Left cardiac atrium (tissue), 4 donors: ENCODE measurements around the gene C1orf52. TPM values are rescaled to one million over a fixed set of nuclear protein-coding genes. Genes with fewer than 3 reads are reported as not detected.

ENCODE experiments used
- ATAC-seq, 2 donors: fragments of 200-7000 bp; cut with Tn5 transposase; one replicate each; pipeline ENCODE4 v1.9.1; 2020; ENCODE audit warnings: mild to moderate bottlenecking in 2 of 2, moderate library complexity in 2 of 2
- DNase-seq: peaks from one replicate; pipeline ENCODE4 v3.0.0-alpha.2; 2020
- intact Hi-C, 2 donors: fragments of 100-400 bp; cut with DNase I; formaldehyde crosslinking; loops; one replicate each; pipeline versions ENCODE4 v1.14.1 to v1.15.1; 2022 to 2023
- long read RNA-seq: library from polyadenylated mRNA; unstranded; transcript quantifications from one replicate; pipeline ENCODE4 v2.0.0, GENCODE V29; 2021
- total RNA-seq, 2 donors: library from RNA; stranded (reverse); fragmentation: NEBNext Ultra II Directional; extraction: Animal tissue kit (Norgen Biotek cat#: 25700); gene quantifications; one replicate each; pipeline ENCODE4 v1.2.1, GENCODE V29; 2021
- donor health status: DM: no; HTN: yes; CAD: no.
- donor health status: DM: no; HTN: yes; CAD: no; lungs with severe emphysema.
- donor health status: DM: yes; HTN: yes; CAD: no.
- donor health status: Dilated cardiomyopathy.

The C1orf52 gene
- total RNA-seq: 10 to 100 TPM; 15.6 to 17.6 TPM
- long read RNA-seq, transcript C1orf52-203 (3 exons, 1,219 nt): major isoform, 14 of 21 reads
- long read RNA-seq, transcript C1orf52-201 (4 exons, 3,391 nt): minor isoform, 7 of 21 reads
- long read RNA-seq, partial matches to known transcripts: 0 of 21 reads
- long read RNA-seq, other reads (novel, unspliced or antisense): 0 of 21 reads

DNA sequence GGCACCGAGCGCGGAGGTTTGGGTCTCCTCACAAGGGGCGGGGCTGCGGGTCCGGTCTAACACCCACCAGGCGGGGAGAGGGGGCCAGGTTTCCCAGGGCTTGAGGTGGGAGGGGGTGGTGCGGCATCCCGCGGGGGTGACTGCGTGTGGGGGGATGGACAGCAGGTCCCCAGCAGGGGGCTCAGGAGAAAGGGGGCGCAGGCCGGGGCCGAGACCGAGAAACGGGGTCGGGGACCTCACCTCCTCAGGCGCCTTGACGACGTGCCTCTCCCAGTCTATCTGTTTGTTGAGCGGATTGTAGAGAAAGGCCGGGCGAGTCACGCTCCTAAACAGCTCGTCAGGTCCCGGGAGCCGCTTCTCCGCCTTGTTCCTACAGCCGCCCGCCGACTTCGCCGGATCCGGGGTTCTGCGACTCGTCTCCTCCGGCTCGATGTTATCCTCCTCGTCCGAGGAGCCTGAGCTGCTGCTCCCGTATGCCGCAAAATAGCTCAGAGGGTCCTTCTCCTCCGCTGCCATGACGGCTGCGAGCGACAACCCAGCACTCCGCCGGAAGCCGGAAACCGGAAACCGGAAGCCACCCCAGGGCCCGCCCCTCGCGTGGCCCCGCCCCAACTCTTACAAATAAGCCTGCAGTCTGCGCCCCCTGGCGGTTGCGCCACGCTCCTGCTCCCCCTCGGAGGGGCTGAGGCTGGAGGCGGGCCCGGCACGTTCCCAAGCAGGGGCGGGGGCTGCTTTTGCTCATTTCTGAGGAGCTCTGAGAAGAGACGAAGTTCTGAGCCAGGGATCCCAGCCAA lies at the start of gene C1orf52:
C1orf52 (minus strand) TSS at position 545 of the 794 bp plus-strand sequence; CDS start at position 516, 29 bp downstream.
- intact Hi-C loops: loop anchor here (2.0 to 10.0 kb wide), 4 partner anchors 152 to 315 kb away; a partner anchor contains a TSS
- ATAC-seq (peak; percentile 98 to 99), DNase-seq (peak; percentile 97)

DNA sequence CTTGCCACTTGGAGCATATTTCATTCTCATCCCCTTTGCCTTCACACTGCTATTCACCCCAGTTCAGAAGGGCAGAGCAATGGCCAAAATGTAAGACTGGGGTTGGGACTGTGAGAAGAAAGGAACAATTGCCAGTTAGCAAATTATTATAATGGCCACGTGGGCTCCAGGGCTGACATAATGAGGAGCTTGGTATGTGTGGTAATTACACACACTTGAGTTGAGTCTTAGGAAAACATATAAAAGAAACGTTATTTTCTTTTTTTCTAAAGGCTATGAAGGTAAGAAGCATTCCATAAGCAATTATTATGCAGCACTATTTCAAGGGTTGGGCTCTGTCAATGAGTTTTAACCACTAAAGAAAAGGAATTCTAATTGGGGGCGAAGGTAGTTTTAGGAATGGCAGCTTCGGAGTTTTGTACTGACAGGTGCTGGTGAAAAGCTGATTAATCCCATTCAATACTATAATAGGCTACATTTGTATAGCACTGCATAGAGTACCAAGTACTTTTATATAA lies 49.4 kb upstream of the C1orf52 start:
- no peak for DNase-seq
- intact Hi-C loops: loop anchor here (1.0 to 10.0 kb wide), 8 partner anchors 90 to 706 kb away; partner anchors contain the start of gene CCN1 (in 2 of the 2)
- no peak for ATAC-seq

DNA sequence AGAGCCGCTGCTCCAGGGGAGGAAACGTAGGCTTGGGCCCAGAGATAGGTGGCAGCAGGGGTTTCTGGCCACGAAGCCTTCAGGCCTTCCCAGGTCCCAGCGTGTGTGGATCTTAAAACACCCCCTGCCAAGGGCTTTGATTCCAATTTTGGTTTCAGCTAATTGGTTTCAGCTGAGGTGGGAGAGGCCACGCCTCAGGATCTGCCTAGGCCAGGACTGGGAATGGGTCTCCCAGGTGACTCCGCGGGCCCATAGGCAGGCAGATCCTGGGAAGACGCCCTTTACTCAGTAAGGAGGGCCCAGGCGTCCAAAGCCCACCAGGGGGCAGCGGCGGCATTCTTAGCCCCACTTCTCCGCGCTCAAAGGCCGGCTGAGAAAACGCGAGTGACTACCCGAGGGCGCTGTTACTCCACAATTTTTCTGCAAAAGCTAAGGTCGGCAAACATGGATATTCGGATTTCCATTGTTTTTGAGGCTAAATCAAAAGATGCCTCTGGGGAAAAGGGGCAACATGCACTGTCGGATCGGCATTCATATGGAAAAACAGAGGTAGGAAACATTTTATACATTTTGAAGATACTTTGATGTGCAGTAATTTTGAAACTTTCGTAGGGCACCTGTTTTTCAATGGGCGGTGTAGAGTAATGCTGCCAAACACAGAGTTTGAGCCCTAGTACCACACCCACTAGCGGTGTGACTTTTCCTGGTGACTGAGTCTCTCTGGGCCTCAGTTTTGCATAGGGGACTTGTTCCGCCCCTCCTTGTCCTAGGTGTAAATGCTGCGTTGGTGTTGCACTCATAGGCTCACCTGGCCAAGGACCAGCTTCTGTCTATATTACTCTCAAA lies 48.7 kb upstream of the C1orf52 start:
- ATAC-seq: peak; percentile 97 to 98
- DNase-seq: peak; percentile 91
- intact Hi-C loops: loop anchor here (1.0 to 10.0 kb wide), 8 partner anchors 91 to 707 kb away; partner anchors contain the start of gene CCN1 (in 2 of the 2)

DNA sequence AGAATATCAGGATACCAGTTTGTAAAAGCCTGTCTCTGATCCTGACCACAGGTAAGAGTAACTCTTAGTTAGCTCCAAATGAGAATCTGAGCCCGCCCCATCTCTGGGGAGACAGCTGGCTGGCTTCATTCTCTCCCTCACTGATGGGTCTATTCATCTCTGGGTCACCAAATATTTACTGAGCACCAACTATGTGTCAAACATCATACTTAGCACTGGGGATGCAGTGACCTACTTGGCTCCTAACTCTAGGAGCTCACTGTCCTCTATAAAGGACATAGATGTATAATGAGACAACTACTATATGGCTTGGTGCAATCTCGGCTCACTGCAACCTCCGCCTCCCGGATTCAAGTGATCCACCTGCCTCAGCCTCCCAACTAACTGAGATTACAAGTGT lies 46.8 kb upstream of the C1orf52 start:
- DNase-seq (no peak), ATAC-seq (no peak)
- intact Hi-C loops: loop anchor here (5.0 to 10.0 kb wide), 5 partner anchors 196 to 709 kb away; partner anchors contain the start of gene CCN1 (in 2 of the 2)

DNA sequence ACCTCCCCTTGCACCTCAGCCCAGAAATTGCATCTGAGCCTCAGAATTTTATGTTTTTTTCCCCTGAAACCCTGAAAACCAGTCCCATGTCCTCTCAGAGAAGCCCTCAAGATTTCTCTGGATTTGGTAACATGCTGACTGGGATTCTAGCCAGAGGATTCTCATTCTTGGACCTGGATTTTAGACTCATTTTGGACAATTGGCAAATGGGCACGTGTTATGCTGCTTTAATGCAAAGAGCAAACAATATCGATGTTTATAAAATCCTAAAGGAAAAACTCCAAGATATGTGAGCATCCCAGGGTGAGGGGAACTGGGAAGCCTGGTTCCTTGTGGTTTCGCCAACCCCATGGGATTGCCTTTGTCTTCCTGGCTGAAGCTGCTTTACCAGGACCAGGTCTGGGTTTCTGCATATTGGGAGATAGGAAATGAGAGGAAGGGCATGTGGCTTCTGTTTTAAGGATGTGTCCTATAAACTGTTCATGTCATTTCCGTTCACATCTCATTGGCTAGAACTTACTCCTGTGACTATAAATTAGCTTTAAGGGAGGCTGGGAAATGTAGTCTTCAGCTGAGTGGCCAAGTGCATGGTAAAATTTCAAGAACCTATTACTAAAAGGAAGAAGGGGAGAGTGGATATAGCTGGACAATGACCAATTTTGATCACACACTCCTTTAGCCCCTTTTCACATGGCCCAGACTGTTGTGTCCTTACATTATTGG lies 44.1 kb upstream of the C1orf52 start:
- ATAC-seq: no peak
- intact Hi-C loops: loop anchor here (10.0 kb wide), 2 partner anchors 281 to 711 kb away; partner anchors contain the start of gene CCN1 (in 1 of the 2)
- no peak for DNase-seq

DNA sequence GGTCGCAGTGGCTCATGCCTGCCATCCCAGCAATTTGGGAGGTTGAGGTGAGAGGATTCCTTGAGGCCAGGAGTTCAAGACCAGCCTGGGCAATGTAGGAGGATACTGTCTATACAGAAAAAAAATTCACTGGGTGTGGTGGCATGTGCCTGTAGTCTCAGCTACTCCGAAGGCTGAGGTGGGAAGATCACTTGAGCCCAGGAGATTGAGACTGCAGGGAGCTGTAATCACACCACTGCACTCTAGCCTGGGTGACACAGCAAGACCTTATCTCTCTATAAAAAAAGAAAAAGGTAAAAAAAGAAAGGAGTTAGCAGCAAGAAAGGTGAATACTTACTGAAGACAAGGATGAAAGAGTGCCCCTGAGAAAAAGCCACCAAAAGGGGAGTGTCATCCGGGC lies 40.7 kb upstream of the C1orf52 start:
- ATAC-seq (no peak), DNase-seq (no peak)
- intact Hi-C loops: loop anchor here (10.0 kb wide), 2 partner anchors 285 to 715 kb away; partner anchors contain the start of gene CCN1 (in 1 of the 2)

DNA sequence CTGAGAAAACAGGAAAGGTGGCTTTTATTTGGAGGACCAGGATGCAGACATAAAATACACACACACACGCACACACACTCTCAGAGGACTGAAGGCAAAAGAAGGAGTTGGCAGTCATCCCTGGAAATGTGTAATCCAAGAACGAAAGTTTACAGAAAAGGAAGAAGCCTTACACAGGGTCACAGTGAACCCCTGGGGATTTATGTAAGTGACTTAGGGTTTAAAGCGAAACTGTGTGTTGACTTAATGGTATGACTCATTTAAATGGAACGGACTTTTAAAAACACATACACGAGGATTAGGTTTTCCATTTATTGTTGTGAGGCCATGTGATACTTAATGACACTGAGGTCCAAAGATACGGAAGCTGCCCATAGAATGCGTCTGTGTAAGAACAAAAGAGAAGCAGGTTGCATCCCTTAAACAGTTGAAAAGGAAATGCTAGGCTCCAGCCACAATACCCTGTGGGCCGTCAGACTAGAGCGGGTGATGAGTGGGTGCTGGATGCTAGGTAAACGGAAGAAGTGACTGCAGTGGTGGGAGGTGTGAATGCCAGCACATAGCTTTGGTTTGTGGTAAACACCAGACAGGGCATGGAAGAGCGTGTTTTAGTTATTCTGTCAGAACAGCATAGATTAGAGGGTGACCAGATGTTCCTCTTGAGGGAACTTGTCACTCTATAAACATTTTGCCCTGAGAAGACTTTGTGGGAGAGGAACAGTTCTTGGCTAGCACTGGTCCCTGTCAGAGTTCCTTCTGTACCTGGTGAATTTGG lies 38.6 kb upstream of the C1orf52 start:
- DNase-seq: peak; percentile 42
- intact Hi-C loops: no loop called here
- peak; percentile 78 to 86 for ATAC-seq

DNA sequence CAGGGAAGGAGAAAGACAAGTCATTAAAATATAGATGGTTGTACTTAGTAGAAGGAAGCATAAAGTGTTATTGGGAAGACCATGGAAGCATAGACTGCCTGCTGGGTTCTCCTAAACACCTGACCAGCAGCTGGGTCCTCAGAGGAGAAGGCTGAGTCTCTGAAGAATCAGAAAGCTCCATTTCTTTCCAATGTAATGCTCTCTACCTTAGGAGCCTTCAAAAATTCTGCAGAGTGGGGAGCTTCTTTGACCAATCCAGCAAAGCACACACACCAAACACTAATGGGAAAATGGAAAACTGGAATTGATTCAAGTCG lies 38.0 kb upstream of the C1orf52 start:
- no peak for ATAC-seq
- intact Hi-C loops: no loop called here
- DNase-seq: no peak

DNA sequence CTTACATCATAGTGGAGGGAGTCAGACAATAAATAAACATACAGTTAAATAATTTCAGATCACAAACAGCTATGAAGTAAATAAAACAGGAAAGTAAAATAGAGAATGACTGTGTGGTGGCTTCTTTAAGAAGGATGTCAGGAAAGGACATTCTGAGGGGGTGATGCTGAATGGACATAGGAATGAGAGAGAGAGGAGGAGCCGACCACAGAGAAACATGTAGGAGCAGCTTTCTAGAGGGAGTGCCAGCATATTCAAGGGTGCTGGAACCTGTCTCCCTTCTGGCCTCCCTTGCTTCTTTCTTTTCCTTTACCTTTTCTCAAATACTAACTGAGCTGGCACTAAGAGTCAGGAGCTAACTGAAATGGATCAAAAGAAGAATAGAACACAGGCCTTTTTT lies 37.5 kb upstream of the C1orf52 start:
- ATAC-seq: no peak
- DNase-seq: no peak
- intact Hi-C loops: no loop called here

DNA sequence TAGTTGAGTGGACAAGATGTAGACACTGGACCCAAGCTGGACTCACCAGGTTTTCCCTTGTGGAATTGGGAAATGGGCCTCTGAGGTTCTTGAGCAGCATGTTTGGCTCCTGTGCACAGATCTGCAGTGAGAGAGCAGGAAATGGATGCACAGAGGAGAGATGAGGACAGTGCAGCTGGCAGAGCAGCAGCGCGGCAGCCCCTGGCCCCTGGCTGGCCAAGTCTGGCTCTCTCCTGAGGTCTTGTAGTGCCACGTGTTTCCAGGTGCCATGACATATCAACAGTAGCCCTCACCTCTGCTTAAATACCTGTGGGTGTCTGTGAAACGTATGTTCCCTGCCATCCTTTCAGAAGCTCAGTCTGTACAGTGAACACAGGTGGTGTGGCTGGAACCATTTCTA lies 36.2 kb upstream of the C1orf52 start:
- ATAC-seq: no peak
- intact Hi-C loops: no loop called here

DNA sequence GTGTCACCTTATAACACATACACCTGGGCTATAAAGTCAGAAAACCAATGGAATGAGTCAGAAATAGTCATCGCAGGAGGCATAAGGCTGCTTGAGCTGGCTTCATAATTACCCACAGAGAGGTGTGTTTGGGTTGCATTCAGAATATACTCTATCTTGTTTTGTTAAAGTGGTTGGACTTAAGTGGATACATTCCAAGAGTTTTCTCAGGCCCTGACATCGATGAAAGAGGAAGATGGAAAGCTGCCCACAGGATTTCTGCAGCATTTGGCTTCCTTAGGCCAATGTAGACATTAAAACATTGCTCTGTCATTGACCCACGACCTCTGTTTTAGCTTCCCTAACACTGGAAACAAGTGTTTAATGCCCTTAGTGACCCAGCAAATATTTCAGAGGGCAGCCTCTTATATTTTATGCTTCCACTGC lies 35.6 kb upstream of the C1orf52 start:
- ATAC-seq: no peak
- DNase-seq: no peak
- intact Hi-C loops: no loop called here

More for the DNA sequence above, 36.2 kb upstream of the C1orf52 start:
- no peak for DNase-seq

DNA sequence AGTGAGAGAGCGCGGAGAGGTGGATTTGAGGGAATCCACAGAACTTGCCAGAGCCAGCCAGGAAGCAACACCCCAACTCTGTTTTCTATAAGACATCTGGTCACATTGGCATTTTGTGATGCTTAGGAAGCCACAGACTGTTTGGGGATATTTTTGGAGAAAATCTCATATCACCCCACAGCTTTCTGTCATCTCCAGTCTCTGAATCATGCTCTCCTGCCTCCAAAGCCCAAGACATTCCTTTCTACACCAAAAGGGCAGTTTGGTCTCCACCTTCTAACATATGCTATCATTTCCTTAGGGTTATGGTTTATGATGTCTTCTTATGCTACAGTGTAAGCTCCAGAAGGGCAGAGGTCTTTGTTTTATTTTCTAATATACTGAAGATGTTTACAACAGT lies 31.4 kb upstream of the C1orf52 start:
- intact Hi-C loops: no loop called here
- DNase-seq (no peak), ATAC-seq (no peak)

DNA sequence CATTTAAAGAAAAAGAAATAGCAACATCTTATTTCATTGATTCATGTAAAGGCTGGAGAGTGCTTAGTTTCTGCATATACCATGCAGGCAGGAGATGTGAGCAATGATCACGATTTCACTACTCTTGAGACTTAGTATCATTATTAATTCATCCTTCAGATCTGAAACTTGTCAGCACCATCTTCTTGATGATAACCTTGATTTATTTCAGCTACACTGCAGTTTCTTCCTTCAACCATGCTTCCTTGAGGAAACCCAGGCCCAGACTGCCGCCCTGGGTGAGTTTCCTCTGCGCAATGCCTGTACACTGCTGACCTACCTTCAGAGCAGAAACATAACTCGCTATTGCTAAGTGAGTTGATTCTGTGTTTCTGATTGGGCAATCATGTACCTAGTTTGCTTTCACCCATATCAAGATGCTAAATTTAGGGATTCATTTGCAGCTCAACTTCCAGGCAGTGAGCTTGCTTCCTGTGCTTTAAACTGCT lies 30.4 kb upstream of the C1orf52 start:
- intact Hi-C loops: no loop called here
- DNase-seq (no peak), ATAC-seq (peak; percentile 17 to 38)

DNA sequence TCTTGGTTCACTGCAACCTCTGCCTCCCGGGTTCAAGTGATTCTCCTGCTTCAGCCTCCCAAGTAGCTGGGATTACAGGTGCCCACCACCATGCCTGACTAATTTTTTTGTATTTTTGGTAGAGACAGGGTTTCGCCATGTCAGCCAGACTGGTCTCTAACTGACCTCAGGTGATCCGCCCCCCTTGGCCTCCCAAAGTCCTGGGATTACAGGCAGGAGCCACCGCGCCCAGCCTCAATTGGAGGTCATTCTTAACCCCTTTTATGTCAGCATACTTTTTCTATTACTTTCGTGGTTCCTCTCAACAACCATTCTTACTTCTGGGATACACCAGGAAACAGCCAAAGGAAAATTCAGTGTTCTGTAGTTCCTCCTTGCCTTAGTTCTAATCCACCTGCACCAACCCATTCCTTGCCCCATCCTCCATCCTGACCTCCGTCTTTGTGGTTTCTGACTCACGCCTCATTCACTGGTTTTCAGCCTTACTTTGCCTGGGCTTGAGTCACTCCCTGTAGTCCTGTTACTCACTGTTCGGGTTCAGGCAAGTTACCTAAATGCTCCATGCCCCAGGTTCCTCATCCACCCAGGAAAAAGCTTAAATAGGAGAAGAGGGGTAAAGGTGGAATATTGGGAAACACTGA lies 29.9 kb upstream of the C1orf52 start:
- peak in 1 of 2 donors; percentile 27 for ATAC-seq
- intact Hi-C loops: no loop called here
- DNase-seq: no peak

DNA sequence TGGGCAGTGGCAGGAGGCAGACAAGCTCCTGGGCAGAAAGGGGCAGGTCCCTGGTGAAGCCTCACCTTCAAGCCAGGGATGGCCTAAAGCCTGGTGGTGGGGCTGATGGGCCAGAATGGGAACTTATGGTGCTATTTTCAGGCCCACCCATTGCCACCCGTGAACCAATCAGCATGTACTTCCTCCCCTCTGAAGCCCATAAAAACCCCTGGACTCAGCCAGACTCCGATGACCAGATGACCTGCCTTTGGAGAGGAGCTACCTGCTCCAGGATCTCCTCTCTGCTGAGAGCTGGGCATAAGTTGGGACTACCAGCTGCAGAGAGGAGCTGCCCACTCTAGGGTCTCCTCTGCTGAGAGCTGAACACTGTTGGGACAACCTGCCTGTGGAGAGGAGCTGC lies 24.7 kb upstream of the C1orf52 start:
- ATAC-seq: no peak
- intact Hi-C loops: no loop called here
- no peak for DNase-seq

DNA sequence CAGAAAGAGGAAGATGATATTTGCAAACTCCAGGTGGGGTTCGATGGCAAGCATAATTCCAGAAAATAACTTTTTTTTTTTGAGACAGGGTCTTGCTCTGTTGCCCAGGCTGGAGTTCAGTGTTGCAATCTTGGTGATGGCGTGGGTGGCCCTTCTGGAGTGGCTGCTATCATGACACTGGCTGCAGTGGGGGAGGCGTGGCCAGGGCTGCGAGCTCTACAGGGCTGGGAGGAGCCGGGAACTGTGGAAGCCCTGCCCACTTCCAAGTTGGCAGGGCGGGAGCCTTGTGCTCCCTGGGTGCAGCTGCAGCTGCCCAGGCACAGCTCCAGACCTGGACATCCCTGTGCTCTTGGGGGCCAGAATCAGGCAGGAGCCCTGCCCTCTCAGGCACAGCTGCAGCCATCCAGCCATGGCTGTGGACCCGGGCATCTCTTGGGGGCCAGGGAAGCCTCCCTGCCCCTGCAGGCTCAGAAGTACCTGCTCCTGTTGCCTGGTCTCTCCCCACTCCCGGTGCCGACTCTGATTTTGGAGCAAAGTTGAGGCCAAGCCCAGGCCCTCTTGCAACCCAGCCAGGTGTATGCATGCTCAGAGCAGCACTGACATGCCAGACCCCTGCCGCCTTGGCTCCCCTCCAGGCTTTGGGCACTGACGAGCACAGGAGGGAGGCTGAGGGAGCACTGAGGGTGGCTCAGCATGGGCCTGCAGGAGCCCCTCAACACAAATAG lies 24.2 kb upstream of the C1orf52 start:
- intact Hi-C loops: no loop called here
- DNase-seq: no peak
- ATAC-seq: peak in 1 of 2 donors; percentile 27

DNA sequence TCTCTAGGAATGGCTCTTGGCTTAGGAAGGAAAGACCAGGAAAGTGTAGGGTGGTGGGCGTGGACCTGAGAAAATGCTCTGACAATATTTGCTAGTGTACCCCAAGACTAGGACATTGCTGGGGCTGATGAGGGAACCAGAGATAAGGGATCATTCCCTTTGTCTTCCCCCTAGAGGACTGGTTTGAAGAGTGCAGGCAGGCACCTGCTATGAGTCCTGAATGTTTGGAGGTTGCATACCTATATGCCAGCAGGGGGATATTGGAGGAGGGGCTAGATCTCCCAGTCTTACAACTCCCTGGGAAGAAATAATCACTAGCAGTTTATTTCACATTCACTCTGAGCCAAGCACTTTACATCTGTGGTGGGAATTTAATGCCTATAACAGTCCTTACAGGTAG lies 23.0 kb upstream of the C1orf52 start:
- DNase-seq (no peak), ATAC-seq (no peak)
- intact Hi-C loops: no loop called here
